ENCODE data around the gene FANCL. TPM values are rescaled to one million over a fixed set of nuclear protein-coding genes. Genes with fewer than 3 reads are reported as not detected.
A peak's percentile ranks its signal among the peaks of the same experiment; 100 is the strongest.
"Not testable (repeated sequence)": the region's sequence is repeated elsewhere in the genome, so short reads cannot be mapped to it uniquely, and the experiment has no call there.

FANCL gene
- total and polyA plus RNA-seq, 5 experiments from 2014 or later = 2.1 to 6.7 (median 3.0) TPM

DNA sequence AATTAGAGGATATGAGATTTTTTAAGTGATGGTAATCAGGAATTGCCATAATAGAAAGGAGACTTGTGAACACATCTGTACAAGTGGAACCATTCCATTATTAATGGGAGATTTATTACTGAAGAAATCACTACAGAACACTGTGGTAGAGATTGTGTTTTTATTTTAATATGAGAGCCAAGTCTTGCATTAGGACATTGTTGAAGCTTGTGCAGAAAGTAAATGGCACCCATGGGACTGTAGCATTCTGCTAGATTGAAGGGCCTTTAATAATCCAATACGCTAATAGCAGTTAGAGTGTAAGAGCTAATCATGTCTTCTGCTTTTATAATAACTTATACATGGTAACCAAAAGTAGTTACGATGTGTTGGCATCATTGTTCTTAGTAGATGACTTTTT lies 110.9 kb downstream of the FANCL start:
- no peak overlapping the region for H3K4me3 Mint-ChIP-seq

DNA sequence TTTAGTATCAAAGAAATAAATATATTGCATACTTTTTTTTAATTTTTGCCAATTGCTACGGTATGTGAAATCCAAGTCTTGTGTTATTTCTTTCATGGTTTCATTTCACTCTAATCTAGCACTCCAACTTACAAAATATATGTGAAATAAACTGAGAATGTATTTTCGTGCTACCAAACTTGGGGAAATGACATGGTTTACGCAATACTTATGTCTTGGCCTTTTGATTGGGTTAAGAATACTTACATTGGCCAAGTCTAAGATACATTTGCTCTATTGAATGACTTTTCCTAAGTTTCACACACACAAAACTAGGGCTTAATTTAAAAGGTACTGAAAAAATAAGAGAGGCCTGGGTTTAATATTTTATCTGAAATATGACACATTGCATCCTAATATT lies 114.0 kb downstream of the FANCL start:
- Mint-ChIP-seq H3K27ac (no peak overlapping the region), H3K36me3 (peaks cover 5 to 31% (median 19%) of the 10 kb centered on the region in 3 donors), H3K4me1 (no peaks in the 10 kb centered on the region), H3K27me3 (no peaks in the 10 kb centered on the region), H3K4me3 (no peak overlapping the region), H3K9me3 (no peaks in the 10 kb centered on the region)
- no peak for ATAC-seq
- no peak for DNase-seq
- POLR2A ChIA-PET = no interaction called here

More for the DNA sequence above, 110.9 kb downstream of the FANCL start:
- H3K27me3 Mint-ChIP-seq = no peaks in the 10 kb centered on the region
- peaks cover 4 to 23% (median 15%) of the 10 kb centered on the region in 3 donors for H3K36me3 Mint-ChIP-seq
- DNase-seq (no peak), ATAC-seq (no peak)
- H3K4me1 Mint-ChIP-seq = no peaks in the 10 kb centered on the region
- no peak overlapping the region for H3K27ac Mint-ChIP-seq
- POLR2A ChIA-PET = no interaction called here
- H3K9me3 Mint-ChIP-seq = no peaks in the 10 kb centered on the region

DNA sequence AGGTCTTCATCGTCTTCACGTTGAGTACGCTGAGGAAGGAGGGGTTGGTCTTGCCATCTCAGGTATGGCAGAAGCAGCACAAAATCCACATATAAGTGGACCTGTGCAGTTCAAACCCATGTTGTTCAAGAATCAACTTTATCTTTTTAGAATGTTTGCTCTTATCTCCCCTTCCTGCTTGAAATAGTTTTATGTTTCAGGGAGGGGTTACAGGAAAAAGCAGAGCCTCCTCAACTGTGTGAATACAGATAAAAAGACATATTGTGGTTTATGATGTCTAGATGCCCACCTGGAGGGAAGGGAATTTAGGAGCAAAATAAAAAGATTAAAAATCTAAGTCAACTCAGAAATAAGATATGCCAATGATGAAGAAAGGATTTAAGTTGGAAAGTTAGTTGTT lies 118.6 kb downstream of the FANCL start:
- no peak overlapping the region for H3K4me3 Mint-ChIP-seq
- peaks cover 0 to 7% (median 2%) of the 10 kb centered on the region in 4 donors for H3K4me1 Mint-ChIP-seq
- H3K27ac Mint-ChIP-seq = no peak overlapping the region
- peaks cover 0 to 8% (median 0%) of the 10 kb centered on the region in 9 donors for H3K9me3 Mint-ChIP-seq
- ATAC-seq = no peak
- H3K36me3 Mint-ChIP-seq = peaks cover 12 to 34% (median 26%) of the 10 kb centered on the region in 3 donors
- DNase-seq = no peak
- POLR2A ChIA-PET = no interaction called here
- no peaks in the 10 kb centered on the region for H3K27me3 Mint-ChIP-seq

- H3K27ac Mint-ChIP-seq = peak overlapping the region in 1 of 10 donors; percentile 35
- H3K4me1 Mint-ChIP-seq = peaks cover 0 to 9% (median 2%) of the 10 kb centered on the region in 4 donors
- DNase-seq (no peak), ATAC-seq (no peak)
- H3K27me3 Mint-ChIP-seq = no peaks in the 10 kb centered on the region
- POLR2A ChIA-PET = no interaction called here
- H3K9me3 Mint-ChIP-seq = peaks cover 0 to 9% (median 0%) of the 10 kb centered on the region in 9 donors
- no peak overlapping the region for H3K4me3 Mint-ChIP-seq
- H3K36me3 Mint-ChIP-seq = peaks cover 12 to 37% (median 26%) of the 10 kb centered on the region in 3 donors
These were observed 119.1 kb downstream of the FANCL start for GRCh38 chr2:58122040-58122439.

DNA sequence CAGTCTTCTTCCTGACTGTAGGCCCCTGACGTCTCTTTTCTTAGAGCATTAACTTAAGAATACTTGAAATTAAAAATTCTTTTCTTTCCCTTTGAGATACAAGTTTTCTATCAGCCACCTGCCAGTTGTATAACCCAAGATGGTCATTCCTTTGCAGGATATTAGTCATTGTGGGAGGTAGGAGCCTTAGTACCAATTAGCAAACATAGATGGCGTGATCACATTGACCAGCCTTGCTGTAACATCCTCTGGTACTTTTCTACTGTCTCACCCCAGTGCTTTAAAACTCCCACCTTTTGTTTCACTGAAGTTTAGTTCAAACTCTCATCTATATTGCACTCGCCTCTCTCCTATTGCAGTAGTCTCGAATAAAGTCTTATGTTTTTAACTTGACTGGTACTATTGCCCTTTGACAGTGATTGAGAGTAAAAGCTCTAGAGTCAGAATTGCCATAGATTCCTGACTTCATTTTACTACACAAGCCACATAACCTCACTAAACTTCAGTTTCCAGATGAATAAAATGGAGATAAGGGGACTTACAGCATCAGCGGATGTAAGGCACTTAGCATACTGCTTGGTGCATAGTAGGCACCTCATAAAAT lies 120.4 kb downstream of the FANCL start:
- POLR2A ChIA-PET = no interaction called here
- H3K27ac Mint-ChIP-seq = no peak overlapping the region
- H3K9me3 Mint-ChIP-seq = peaks cover 0 to 9% (median 0%) of the 10 kb centered on the region in 9 donors
- no peaks in the 10 kb centered on the region for H3K27me3 Mint-ChIP-seq
- H3K36me3 Mint-ChIP-seq = peaks cover 12 to 41% (median 26%) of the 10 kb centered on the region in 3 donors
- peaks cover 0 to 13% (median 2%) of the 10 kb centered on the region in 4 donors for H3K4me1 Mint-ChIP-seq
- H3K4me3 Mint-ChIP-seq = no peak overlapping the region
- no peak for ATAC-seq
- no peak for DNase-seq

DNA sequence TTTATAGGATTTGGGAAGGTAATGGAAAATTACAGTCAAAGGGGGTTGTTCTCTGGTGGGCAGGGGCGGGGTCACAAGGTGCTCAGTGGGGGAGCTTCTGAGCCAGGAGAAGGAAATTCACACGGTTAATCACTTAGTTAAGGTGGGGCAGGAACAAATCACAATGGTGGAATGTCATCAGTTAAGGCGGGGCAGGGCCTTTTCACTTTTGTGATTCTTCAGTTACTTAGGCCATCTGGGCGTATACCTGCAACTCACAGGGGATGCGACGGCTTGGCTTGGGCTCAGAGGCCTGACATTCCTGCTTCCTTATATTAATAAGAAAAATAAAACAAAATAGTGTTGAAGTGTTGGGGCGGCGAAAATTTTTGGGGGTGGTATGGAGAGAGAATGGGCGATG lies 127.6 kb downstream of the FANCL start:
- ATAC-seq, H3K9me3 Mint-ChIP-seq, POLR2A ChIA-PET, DNase-seq, H3K27ac Mint-ChIP-seq, H3K4me3 Mint-ChIP-seq, H3K27me3 Mint-ChIP-seq: not testable (repeated sequence)
- Mint-ChIP-seq H3K4me1 (peaks cover 0 to 17% (median 2%) of the 10 kb centered on the region in 4 donors), H3K36me3 (peaks cover 3 to 21% (median 16%) of the 10 kb centered on the region in 3 donors)

- Mint-ChIP-seq H3K4me1 (peaks cover 0 to 10% (median 3%) of the 10 kb centered on the region in 4 donors), H3K27me3 (no peaks in the 10 kb centered on the region), H3K4me3 (no peak overlapping the region), H3K9me3 (no peaks in the 10 kb centered on the region), H3K27ac (no peak overlapping the region), H3K36me3 (peaks cover 5 to 20% (median 14%) of the 10 kb centered on the region in 3 donors)
- DNase-seq (no peak), ATAC-seq (no peak)
- POLR2A ChIA-PET = no interaction called here
These were observed 130.4 kb downstream of the FANCL start for GRCh38 chr2:58110765-58111164.

DNA sequence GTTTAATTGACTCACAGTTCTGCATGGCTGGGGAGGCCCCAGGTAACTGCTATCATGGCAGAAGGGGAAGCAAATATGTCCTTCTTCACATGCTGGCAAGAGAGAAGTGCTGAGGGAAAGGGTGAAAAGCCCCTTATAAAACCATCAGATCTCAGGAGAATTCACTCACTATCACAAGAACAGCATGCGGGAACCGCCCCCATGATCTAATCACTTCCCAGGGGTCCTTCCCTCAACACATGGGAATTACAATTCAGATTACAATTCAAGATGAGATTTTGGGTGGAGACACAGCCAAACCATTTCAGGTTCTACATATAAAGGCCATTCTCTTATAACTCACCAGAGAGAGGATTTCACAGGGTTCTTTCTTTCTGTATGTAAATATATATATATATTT lies 131.6 kb downstream of the FANCL start:
- POLR2A ChIA-PET = no interaction called here
- Mint-ChIP-seq H3K9me3 (no peaks in the 10 kb centered on the region), H3K36me3 (peaks cover 5 to 20% (median 12%) of the 10 kb centered on the region in 3 donors), H3K27me3 (no peaks in the 10 kb centered on the region), H3K4me1 (peaks cover 0 to 12% (median 4%) of the 10 kb centered on the region in 4 donors), H3K4me3 (no peak overlapping the region), H3K27ac (no peak overlapping the region)
- DNase-seq (no peak), ATAC-seq (no peak)

Other genes with a start within 250 kb of the FANCL start
- 10 to 100 TPM; 15.6 to 15.7 TPM for gene VRK2, start 194.5 kb downstream of the FANCL start, total RNA-seq
- gene VRK2, start 194.5 kb downstream of the FANCL start, polyA plus RNA-seq = 10 to 100 TPM; 10.7 to 16.8 (median 13.0) TPM

Data from naive thymus-derived CD8-positive, alpha-beta T cell (primary cell).